ENCODE data around the gene COPS3.

COPS3 gene

GRCh38 chr17:17241656-17242055, 39.4 kb downstream of the COPS3 start:
- no peak overlapping the region for H3K4me3 ChIP-seq (ENCODE audit: low read depth, low read length)
- H3K9me3 ChIP-seq (ENCODE audit: control insufficient read depth, low read length): no peaks in the 10 kb centered on the region
- H3K79me2 ChIP-seq: peaks cover 6% of the 10 kb centered on the region
- H3K36me3 ChIP-seq (ENCODE audit: control insufficient read depth, insufficient read depth, low read length): no peaks in the 10 kb centered on the region
- H3K27ac ChIP-seq: no peak overlapping the region
- H3K4me2 ChIP-seq (ENCODE audit: low read length): no peak overlapping the region
- no peaks in the 10 kb centered on the region for H3K27me3 ChIP-seq (ENCODE audit: control insufficient read depth, insufficient read depth, low read length)
- no peaks in the 10 kb centered on the region for H3K4me1 ChIP-seq
- H3K9ac ChIP-seq: no peak overlapping the region
- no peak overlapping the region for H2AFZ ChIP-seq
- TF ChIP-seq, protein P1, sequence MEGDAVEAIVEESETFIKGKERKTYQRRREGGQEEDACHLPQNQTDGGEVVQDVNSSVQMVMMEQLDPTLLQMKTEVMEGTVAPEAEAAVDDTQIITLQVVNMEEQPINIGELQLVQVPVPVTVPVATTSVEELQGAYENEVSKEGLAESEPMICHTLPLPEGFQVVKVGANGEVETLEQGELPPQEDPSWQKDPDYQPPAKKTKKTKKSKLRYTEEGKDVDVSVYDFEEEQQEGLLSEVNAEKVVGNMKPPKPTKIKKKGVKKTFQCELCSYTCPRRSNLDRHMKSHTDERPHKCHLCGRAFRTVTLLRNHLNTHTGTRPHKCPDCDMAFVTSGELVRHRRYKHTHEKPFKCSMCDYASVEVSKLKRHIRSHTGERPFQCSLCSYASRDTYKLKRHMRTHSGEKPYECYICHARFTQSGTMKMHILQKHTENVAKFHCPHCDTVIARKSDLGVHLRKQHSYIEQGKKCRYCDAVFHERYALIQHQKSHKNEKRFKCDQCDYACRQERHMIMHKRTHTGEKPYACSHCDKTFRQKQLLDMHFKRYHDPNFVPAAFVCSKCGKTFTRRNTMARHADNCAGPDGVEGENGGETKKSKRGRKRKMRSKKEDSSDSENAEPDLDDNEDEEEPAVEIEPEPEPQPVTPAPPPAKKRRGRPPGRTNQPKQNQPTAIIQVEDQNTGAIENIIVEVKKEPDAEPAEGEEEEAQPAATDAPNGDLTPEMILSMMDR (IDR thresholded peaks at IDR 0.05): no peak

GRCh38 chr17:17239832-17240231, 41.2 kb downstream of the COPS3 start:
- H3K36me3 ChIP-seq (ENCODE audit: control insufficient read depth, insufficient read depth, low read length): no peaks in the 10 kb centered on the region
- H3K27ac ChIP-seq: no peak overlapping the region
- peaks cover 4% of the 10 kb centered on the region for H3K4me1 ChIP-seq
- H3K9ac ChIP-seq: no peak overlapping the region
- no peak overlapping the region for H3K4me2 ChIP-seq (ENCODE audit: low read length)
- no peak overlapping the region for H2AFZ ChIP-seq
- no peaks in the 10 kb centered on the region for H3K27me3 ChIP-seq (ENCODE audit: control insufficient read depth, insufficient read depth, low read length)
- H3K79me2 ChIP-seq: peaks cover 20% of the 10 kb centered on the region
- no peak overlapping the region for H3K4me3 ChIP-seq (ENCODE audit: low read depth, low read length)
- TF ChIP-seq, protein P1 (IDR thresholded peaks at IDR 0.05): no peak
- H3K9me3 ChIP-seq (ENCODE audit: control insufficient read depth, low read length): no peaks in the 10 kb centered on the region

DNA sequence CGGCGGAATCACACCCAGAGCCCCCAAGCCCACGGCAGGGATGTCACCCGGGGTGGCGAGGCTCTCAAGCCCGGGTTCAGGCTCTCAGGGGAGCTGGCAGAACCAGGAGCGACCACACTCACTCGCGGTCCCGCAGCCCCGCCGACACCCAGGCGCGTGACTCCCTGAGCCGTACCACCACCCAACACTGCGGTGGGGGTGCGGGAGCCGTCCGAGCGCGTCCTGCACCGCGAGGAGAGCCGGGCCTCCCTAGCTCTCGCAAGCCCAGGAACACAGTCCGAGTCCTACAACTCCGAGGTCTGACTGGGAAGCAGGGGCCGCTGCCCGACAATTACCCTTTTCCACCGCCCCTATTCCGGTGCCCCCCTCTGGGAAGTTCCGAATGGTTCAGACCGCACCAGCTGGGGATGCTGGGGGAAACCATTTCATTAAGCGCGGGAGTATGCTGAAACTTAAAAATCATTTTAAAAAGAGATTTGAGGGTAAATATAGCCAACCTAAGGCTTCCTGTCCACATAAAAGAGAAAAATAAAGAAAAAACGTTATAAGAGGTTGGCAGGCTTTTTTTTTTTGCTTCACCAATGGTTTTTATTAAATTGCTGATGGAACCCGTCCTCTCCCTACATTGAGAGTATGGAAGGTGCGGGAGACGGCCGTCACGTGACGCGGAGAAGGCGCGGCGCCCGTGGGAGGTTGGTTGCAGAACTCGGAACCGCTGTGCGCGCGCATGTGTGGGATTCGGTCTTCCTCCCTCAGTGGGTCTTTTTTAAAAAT, 43.8 kb downstream of the COPS3 start, which contains the start of gene FLCN:
FLCN (minus strand) TSS at position 143 of the 774 bp plus-strand sequence. CDS start 9,031 bp downstream, outside the sequence.
- peak within 1 kb of the TSS; percentile 86 for H3K4me2 ChIP-seq (ENCODE audit: low read length)
- H3K27ac ChIP-seq: peak within 1 kb of the TSS; percentile 98
- H3K4me1 ChIP-seq: peaks cover 4% of the 10 kb centered on the region
- peaks cover 22% of the 10 kb centered on the region for H3K79me2 ChIP-seq
- no peaks in the 10 kb centered on the region for H3K36me3 ChIP-seq (ENCODE audit: control insufficient read depth, insufficient read depth, low read length)
- H3K27me3 ChIP-seq (ENCODE audit: control insufficient read depth, insufficient read depth, low read length): no peaks in the 10 kb centered on the region
- no peaks in the 10 kb centered on the region for H3K9me3 ChIP-seq (ENCODE audit: control insufficient read depth, low read length)
- TF ChIP-seq, protein P1 (IDR thresholded peaks at IDR 0.05): no peak
- H2AFZ ChIP-seq: peak within 1 kb of the TSS; percentile 100
- H3K4me3 ChIP-seq (ENCODE audit: low read depth, low read length): peak within 1 kb of the TSS; percentile 98
- H3K9ac ChIP-seq: peak within 1 kb of the TSS; percentile 97

- Histone ChIP-seq H3K4me2 (ENCODE audit: low read length) (peak overlapping the region; percentile 86), H3K4me3 (ENCODE audit: low read depth, low read length) (peak overlapping the region; percentile 98), H3K36me3 (ENCODE audit: control insufficient read depth, insufficient read depth, low read length) (no peaks in the 10 kb centered on the region), H3K27me3 (ENCODE audit: control insufficient read depth, insufficient read depth, low read length) (no peaks in the 10 kb centered on the region), H3K27ac (peak overlapping the region; percentile 98), H3K79me2 (peaks cover 22% of the 10 kb centered on the region), H3K9me3 (ENCODE audit: control insufficient read depth, low read length) (no peaks in the 10 kb centered on the region), H2AFZ (peak overlapping the region; percentile 100), H3K9ac (peak overlapping the region; percentile 97), H3K4me1 (peaks cover 4% of the 10 kb centered on the region)
- TF ChIP-seq, protein P1 (IDR thresholded peaks at IDR 0.05): no peak
These were observed 44.6 kb downstream of the COPS3 start for GRCh38 chr17:17236295-17237025.
